Neural progenitor cell (in vitro differentiated cells): ENCODE data around the gene ITGA1. TPM values are rescaled to one million over a fixed set of nuclear protein-coding genes. Genes with fewer than 3 reads are reported as not detected.

Experiments used
- DNase-seq: peaks from one replicate; pipeline ENCODE4 v3.0.0-alpha.2; 2016; ENCODE audit warnings: low spot score
- H2AFZ ChIP-seq: fragments of 200-600 bp; sonication (generic); replicated peaks from 2 replicates; pipeline ENCODE4 v1.6.1; 2016; ENCODE audit warnings: antibody characterized with exemption
- H3F3A ChIP-seq: fragments of 200-600 bp; sonication (generic); 2 replicates; pipeline ENCODE4 v1.6.1; 2016; ENCODE audit warnings: antibody characterized with exemption, low read depth
- H3K27ac ChIP-seq: fragments of 200-600 bp; sonication (generic); 2 replicates; pipeline ENCODE4 v1.5.1; 2016; ENCODE audit warnings: mild to moderate bottlenecking
- H3K27me3 ChIP-seq: fragments of 200-600 bp; sonication (generic); 2 replicates; pipeline ENCODE4 v1.6.1; 2016; ENCODE audit warnings: mild to moderate bottlenecking, moderate library complexity
- H3K36me3 ChIP-seq: fragments of 200-600 bp; sonication (generic); 2 replicates; pipeline ENCODE4 v1.5.1; 2016
- H3K4me1 ChIP-seq: fragments of 200-600 bp; sonication (generic); 2 replicates; pipeline ENCODE4 v1.6.1; 2016; ENCODE audit warnings: mixed run types
- H3K4me2 ChIP-seq: fragments of 200-600 bp; sonication (generic); 2 replicates; pipeline ENCODE4 v1.6.1; 2016
- H3K4me3 ChIP-seq: fragments of 200-600 bp; sonication (generic); 2 replicates; pipeline ENCODE4 v1.5.1; 2016
- H3K79me2 ChIP-seq: fragments of 200-600 bp; sonication (generic); 2 replicates; pipeline ENCODE4 v1.6.1; 2016; ENCODE audit warnings: low read depth
- H3K9ac ChIP-seq: fragments of 200-600 bp; sonication (generic); 2 replicates; pipeline ENCODE4 v1.6.1; 2016
- H3K9me3 ChIP-seq: fragments of 200-600 bp; sonication (generic); 2 replicates; pipeline ENCODE4 v1.5.1; 2016; ENCODE audit warnings: low read depth
- H4K20me1 ChIP-seq: fragments of 200-600 bp; sonication (generic); 2 replicates; pipeline ENCODE4 v1.6.1; 2016; ENCODE audit warnings: low read depth
- H3K27ac Mint-ChIP-seq: 3 replicates; pipeline ENCODE4 v1.8.0; 2021; ENCODE audit warnings: mixed read lengths
- H3K27me3 Mint-ChIP-seq: 2 replicates; pipeline ENCODE4 v1.8.0; 2022; ENCODE audit warnings: low read depth, mild to moderate bottlenecking, inconsistent platforms, moderate library complexity, mixed read lengths; ENCODE audit not compliant: insufficient read depth
- H3K36me3 Mint-ChIP-seq: 3 replicates; pipeline ENCODE4 v1.8.0; 2021; ENCODE audit warnings: mixed read lengths
- H3K4me1 Mint-ChIP-seq: 3 replicates; pipeline ENCODE4 v1.8.0; 2021; ENCODE audit warnings: mixed read lengths
- H3K4me3 Mint-ChIP-seq: 3 replicates; pipeline ENCODE4 v1.8.0; 2021; ENCODE audit warnings: mild to moderate bottlenecking, moderate library complexity, mixed read lengths
- H3K9me3 Mint-ChIP-seq: 3 replicates; pipeline ENCODE4 v1.8.0; 2020; ENCODE audit warnings: mixed read lengths
- CTCF ChIP-seq: fragments of 200-600 bp; sonication (generic); IDR thresholded peaks from 2 replicates; pipeline ENCODE4 v1.5.1; 2017; ENCODE audit warnings: antibody characterized with exemption, mild to moderate bottlenecking
- EZH2 ChIP-seq: fragments of 200-600 bp; sonication (generic); IDR thresholded peaks from 2 replicates; pipeline ENCODE4 v1.6.1; 2017; ENCODE audit warnings: antibody characterized with exemption, mild to moderate bottlenecking, moderate library complexity
- EZH2phosphoT487 ChIP-seq: fragments of 200-600 bp; sonication (generic); IDR thresholded peaks from 2 replicates; pipeline ENCODE4 v1.6.1; 2017; ENCODE audit warnings: antibody characterized with exemption
- total RNA-seq: library from RNA; depleted of rRNA; stranded (reverse); fragments of >200 nt; gene quantifications from 2 replicates; pipeline ENCODE4 v1.2.3, GENCODE V29; 2015; ENCODE audit warnings: low replicate concordance

Gene ITGA1
- total RNA-seq, 1 donor from 2014 or later: 2.2 TPM

GRCh38 chr5:52786949-52787599 lies 642 bp upstream of the ITGA1 start:
- Histone ChIP-seq H3K9ac (no peak overlapping the region), H3F3A (peaks cover 19% of the 10 kb centered on the region), H3K4me3 (peak overlapping the region; percentile 57), H2AFZ (no peak overlapping the region), H3K4me2 (peak overlapping the region; percentile 76), H3K9me3 (no peaks in the 10 kb centered on the region), H3K4me1 (no peaks in the 10 kb centered on the region), H3K36me3 (no peaks in the 10 kb centered on the region), H4K20me1 (no peaks in the 10 kb centered on the region), H3K27me3 (peaks cover 19% of the 10 kb centered on the region), H3K79me2 (no peaks in the 10 kb centered on the region), H3K27ac (no peak overlapping the region)
- peak overlapping the region; percentile 89 for H3K4me3 Mint-ChIP-seq
- DNase-seq: no peak
- peaks cover 4% of the 10 kb centered on the region for H3K9me3 Mint-ChIP-seq
- H3K4me1 Mint-ChIP-seq: no peaks in the 10 kb centered on the region
- no peaks in the 10 kb centered on the region for H3K36me3 Mint-ChIP-seq
- no peak overlapping the region for H3K27ac Mint-ChIP-seq
- TF ChIP-seq EZH2phosphoT487: no peak
- no peak for TF ChIP-seq EZH2
- TF ChIP-seq CTCF: peak; percentile 27
- peaks cover 4% of the 10 kb centered on the region for H3K27me3 Mint-ChIP-seq

- peaks cover 4% of the 10 kb centered on the region for H3K9me3 Mint-ChIP-seq
- peaks cover 4% of the 10 kb centered on the region for H3K27me3 Mint-ChIP-seq
- no peaks in the 10 kb centered on the region for H3K36me3 Mint-ChIP-seq
- H3K27ac Mint-ChIP-seq: no peak overlapping the region
- H3K4me3 Mint-ChIP-seq: peak overlapping the region; percentile 89
- Histone ChIP-seq H3K9me3 (no peaks in the 10 kb centered on the region), H4K20me1 (no peaks in the 10 kb centered on the region), H3K27ac (no peak overlapping the region), H2AFZ (peak overlapping the region; percentile 92), H3K4me2 (peak overlapping the region; percentile 76), H3F3A (peaks cover 19% of the 10 kb centered on the region), H3K4me3 (peak overlapping the region; percentile 57), H3K79me2 (no peaks in the 10 kb centered on the region), H3K4me1 (no peaks in the 10 kb centered on the region), H3K9ac (no peak overlapping the region), H3K27me3 (peaks cover 19% of the 10 kb centered on the region), H3K36me3 (no peaks in the 10 kb centered on the region)
- H3K4me1 Mint-ChIP-seq: no peaks in the 10 kb centered on the region
- DNase-seq: no peak
- no peak for TF ChIP-seq EZH2phosphoT487
- TF ChIP-seq EZH2: no peak
- TF ChIP-seq CTCF: no peak
These were observed 747 bp downstream of the ITGA1 start for GRCh38 chr5:52788505-52788821.

GRCh38 chr5:52789378-52789777 lies 1.7 kb downstream of the ITGA1 start:
- H4K20me1 ChIP-seq: no peaks in the 10 kb centered on the region
- Mint-ChIP-seq H3K36me3 (no peaks in the 10 kb centered on the region), H3K27me3 (peaks cover 4% of the 10 kb centered on the region), H3K4me3 (peak overlapping the region; percentile 89), H3K9me3 (peaks cover 4% of the 10 kb centered on the region), H3K4me1 (no peaks in the 10 kb centered on the region), H3K27ac (no peak overlapping the region)
- peaks cover 19% of the 10 kb centered on the region for H3F3A ChIP-seq
- no peak overlapping the region for H3K4me2 ChIP-seq
- H3K9ac ChIP-seq: no peak overlapping the region
- no peak overlapping the region for H3K27ac ChIP-seq
- no peaks in the 10 kb centered on the region for H3K79me2 ChIP-seq
- H3K4me1 ChIP-seq: no peaks in the 10 kb centered on the region
- no peak overlapping the region for H2AFZ ChIP-seq
- DNase-seq: no peak
- no peaks in the 10 kb centered on the region for H3K9me3 ChIP-seq
- H3K27me3 ChIP-seq: peaks cover 19% of the 10 kb centered on the region
- no peak for TF ChIP-seq EZH2
- no peak for TF ChIP-seq EZH2phosphoT487
- TF ChIP-seq CTCF: no peak
- no peak overlapping the region for H3K4me3 ChIP-seq
- no peaks in the 10 kb centered on the region for H3K36me3 ChIP-seq
